A549 (cell line): ENCODE results near the gene RCC1. TPM values are rescaled to one million over a fixed set of nuclear protein-coding genes. Genes with fewer than 3 reads are reported as not detected.

ENCODE experiments used
- ATAC-seq, 2 experiments: fragments of 200-7000 bp in 1 of 2; fragments of >200 bp in 1 of 2; cut with Nextera tagmentation in 1 of 2; cut with Tn5 transposase in 1 of 2; 3 replicates each; pipeline versions ENCODE4 v1.8.0 to v1.9.1; 2018 to 2020; ENCODE audit warnings: mild to moderate bottlenecking in 1 of 2, moderate library complexity in 1 of 2
- CTCF ChIA-PET: fragments of 300-600 bp; sonication (Branson Sonifier 250); formaldehyde crosslinking; extraction: SDS; loops from one replicate; lab custom pipeline; 2021; ENCODE audit warnings: antibody characterized with exemption, inconsistent platforms; lab: Yijun Ruan, JAX
- POLR2A ChIA-PET: fragments of 350-600 bp; formaldehyde crosslinking; extraction: SDS; loops from one replicate; lab custom pipeline; 2021; ENCODE audit warnings: antibody characterized with exemption, inconsistent platforms; lab: Yijun Ruan, JAX
- DNase-seq, 2 experiments: peaks; one replicate each; pipeline versions ENCODE4 v3.0.0 to v3.0.0-alpha.2; 2011 to 2016; ENCODE audit warnings: low read depth in 1 of 2, low spot score in 1 of 2
- FAIRE-seq: peaks from 2 replicates; lab custom pipeline; 2011; peaks lifted over from hg19 to GRCh38; lab: Jason Lieb, UNC
- H3K27ac ChIP-seq, 2 experiments: fragments of >200 bp; sonication (Bioruptor Twin); formaldehyde crosslinking; 3 replicates each; pipeline ENCODE4 v1.5.1; 2016 to 2017
- H3K4me1 ChIP-seq: fragments of >200 bp; sonication (Bioruptor Twin); formaldehyde crosslinking; 3 replicates; pipeline ENCODE4 v1.6.1; 2016
- H3K4me2 ChIP-seq: fragments of >200 bp; sonication (Bioruptor Twin); formaldehyde crosslinking; 3 replicates; pipeline ENCODE4 v1.6.1; 2016
- H3K4me3 ChIP-seq: fragments of >200 bp; sonication (Bioruptor Twin); formaldehyde crosslinking; 3 replicates; pipeline ENCODE4 v1.5.1; 2016
- H3K9me3 ChIP-seq: fragments of >200 bp; sonication (Bioruptor Twin); formaldehyde crosslinking; 3 replicates; pipeline ENCODE4 v1.6.1; 2016
- CHD2 ChIP-seq: fragments of 150-350 bp; IDR thresholded peaks from 2 replicates; pipeline ENCODE4 v1.6.1; 2014; ENCODE audit warnings: low read length; ENCODE audit not compliant: partially characterized antibody
- EHMT2 ChIP-seq: fragments of 200-600 bp; sonication (generic); IDR thresholded peaks from 2 replicates; pipeline ENCODE4 v1.6.1; 2016; ENCODE audit warnings: antibody characterized with exemption, low read depth, mild to moderate bottlenecking, moderate library complexity
- ESRRA ChIP-seq: fragments of 150-350 bp; IDR thresholded peaks from 2 replicates; pipeline ENCODE4 v1.6.1; 2014; ENCODE audit warnings: mild to moderate bottlenecking, low read length, borderline replicate concordance
- FOSB ChIP-seq: fragments of 250-450 bp; sonication (Bioruptor Pico); IDR thresholded peaks from 2 replicates; pipeline ENCODE4 v1.5.0; 2020; ENCODE audit warnings: mild to moderate bottlenecking, moderate library complexity
- FOXS1 ChIP-seq: fragments of 250-450 bp; sonication (Bioruptor Pico); IDR thresholded peaks from 2 replicates; pipeline ENCODE4 v1.5.0; 2020; ENCODE audit warnings: mild to moderate bottlenecking, moderate library complexity
- GATA3 ChIP-seq: IDR thresholded peaks from 2 replicates; pipeline ENCODE4 v1.6.1; 2012; ENCODE audit warnings: borderline replicate concordance
- HEYL ChIP-seq: fragments of 250-450 bp; sonication (Bioruptor Pico); IDR thresholded peaks from 2 replicates; pipeline ENCODE4 v1.8.0; 2021; ENCODE audit warnings: mild to moderate bottlenecking, moderate library complexity
- HOXA7 ChIP-seq: fragments of 250-450 bp; sonication (Bioruptor Pico); IDR thresholded peaks from 2 replicates; pipeline ENCODE4 v1.5.0; 2020; ENCODE audit warnings: mild to moderate bottlenecking, moderate library complexity
- MAFK ChIP-seq: fragments of 450-650 bp; IDR thresholded peaks from 2 replicates; pipeline ENCODE4 v1.6.1; 2014; ENCODE audit not compliant: partially characterized antibody
- RNF2 ChIP-seq: fragments of 200-600 bp; sonication (generic); IDR thresholded peaks from 2 replicates; pipeline ENCODE4 v1.6.1; 2016; ENCODE audit warnings: low read depth, mild to moderate bottlenecking, antibody characterized with exemption, moderate library complexity, borderline replicate concordance
- TP53 ChIP-seq: fragments of 250-450 bp; sonication (Bioruptor Pico); IDR thresholded peaks from 2 replicates; pipeline ENCODE4 v1.5.0; 2021; ENCODE audit warnings: mild to moderate bottlenecking, moderate library complexity
- ZSCAN20 ChIP-seq: fragments of 250-450 bp; sonication (Bioruptor Pico); IDR thresholded peaks from 2 replicates; pipeline ENCODE4 v1.8.0; 2022; ENCODE audit warnings: mild to moderate bottlenecking, moderate library complexity
- WGBS: methylation state at CpG from one replicate; pipeline ENCODE4 v1.1.6; 2017; ENCODE audit errors: missing lambda C conversion rate; 5-methylcytosine and 5-hydroxymethylcytosine counted together
- polyA plus RNA-seq, 4 experiments: library from polyadenylated mRNA; depleted of rRNA in 3 of 4; stranded (reverse); fragments of >200 nt; fragmentation: RNase III in 1 of 4; extraction: RNeasy Plus Mini Kit Qiagen cat#74134 plus additional on column Dnase treatment in 1 of 4; gene quantifications; 2 replicates in 3 of 4; 3 replicates in 1 of 4; pipeline ENCODE4 v1.2.3, GENCODE V29; 2011 to 2017
- TF ChIP-seq, protein P1 (sequence below): fragments of 200-600 bp; sonication (generic); IDR thresholded peaks from 2 replicates; pipeline ENCODE4 v1.6.1; 2016; ENCODE audit warnings: antibody characterized with exemption, mild to moderate bottlenecking, moderate library complexity
- TF ChIP-seq, protein P2 (sequence below): fragments of 250-450 bp; sonication (Bioruptor Pico); IDR thresholded peaks from 2 replicates; pipeline ENCODE4 v1.5.0; 2021; ENCODE audit warnings: mild to moderate bottlenecking, moderate library complexity, borderline replicate concordance
- TF ChIP-seq, protein P3 (sequence below): fragments of >200 bp; sonication (Bioruptor Twin); formaldehyde crosslinking; IDR thresholded peaks from 2 replicates; pipeline ENCODE4 v1.6.1; 2016
- TF ChIP-seq, protein P4 (sequence below): fragments of 150-350 bp; IDR thresholded peaks from 2 replicates; pipeline ENCODE4 v1.6.1; 2014; ENCODE audit warnings: low read depth, mild to moderate bottlenecking, low read length
- TF ChIP-seq, protein P5 (sequence below): IDR thresholded peaks from 2 replicates; pipeline ENCODE4 v1.6.1; 2012
- TF ChIP-seq, protein P6 (sequence below): fragments of >200 bp; sonication (Bioruptor Twin); formaldehyde crosslinking; IDR thresholded peaks from 3 replicates; pipeline ENCODE4 v1.5.1; 2016

Gene RCC1
- polyA plus RNA-seq, 2 of the 4 experiments (the other 2 are of a cell fraction), result 42.1 to 70.3 TPM

DNA sequence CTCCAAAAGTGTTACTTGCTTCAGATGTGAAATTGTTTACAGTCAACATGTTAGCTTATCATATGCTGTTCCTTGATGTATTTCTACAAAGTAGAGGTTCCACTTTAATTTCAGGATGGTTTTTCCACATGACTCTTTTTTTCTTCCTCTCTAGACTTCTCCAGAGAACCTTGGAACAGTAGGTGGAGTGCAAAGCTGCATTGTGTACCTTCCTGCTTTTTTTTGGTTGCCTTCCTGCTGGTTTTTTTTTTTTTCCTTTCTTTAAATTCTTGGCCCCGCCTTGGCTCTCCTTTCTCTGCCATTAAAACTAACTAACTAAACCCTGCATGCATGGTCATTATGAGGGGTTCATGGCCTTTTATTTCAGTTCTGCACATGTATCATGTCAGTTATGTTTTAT lies 48.2 kb upstream of the RCC1 start:
- POLR2A ChIA-PET, result no interaction called here
- Histone ChIP-seq H3K27ac (no peak overlapping the region), H3K4me1 (peaks cover 25% of the 10 kb centered on the region; the same call in 2 of the 3 replicates), H3K4me2 (no peak overlapping the region), H3K9me3 (no peaks in the 10 kb centered on the region), H3K4me3 (no peak overlapping the region)
- ATAC-seq (no peak), DNase-seq (no peak), FAIRE-seq (no peak)
- WGBS, result 100% methylated on average over 1 of the region's 1 CpG
- CTCF ChIA-PET, result interaction anchor here (0.7 kb wide), 1 partner anchor 26 kb away, joined by 3 read pairs; no protein-coding TSS in a partner anchor
- no peak for TF ChIP-seq HOXA7 (CRISPR knock-in tag)
- no peak for TF ChIP-seq RNF2
- no peak for TF ChIP-seq ZSCAN20 (CRISPR knock-in tag)
- no peak for TF ChIP-seq GATA3
- no peak for TF ChIP-seq MAFK
- TF ChIP-seq, protein P1, sequence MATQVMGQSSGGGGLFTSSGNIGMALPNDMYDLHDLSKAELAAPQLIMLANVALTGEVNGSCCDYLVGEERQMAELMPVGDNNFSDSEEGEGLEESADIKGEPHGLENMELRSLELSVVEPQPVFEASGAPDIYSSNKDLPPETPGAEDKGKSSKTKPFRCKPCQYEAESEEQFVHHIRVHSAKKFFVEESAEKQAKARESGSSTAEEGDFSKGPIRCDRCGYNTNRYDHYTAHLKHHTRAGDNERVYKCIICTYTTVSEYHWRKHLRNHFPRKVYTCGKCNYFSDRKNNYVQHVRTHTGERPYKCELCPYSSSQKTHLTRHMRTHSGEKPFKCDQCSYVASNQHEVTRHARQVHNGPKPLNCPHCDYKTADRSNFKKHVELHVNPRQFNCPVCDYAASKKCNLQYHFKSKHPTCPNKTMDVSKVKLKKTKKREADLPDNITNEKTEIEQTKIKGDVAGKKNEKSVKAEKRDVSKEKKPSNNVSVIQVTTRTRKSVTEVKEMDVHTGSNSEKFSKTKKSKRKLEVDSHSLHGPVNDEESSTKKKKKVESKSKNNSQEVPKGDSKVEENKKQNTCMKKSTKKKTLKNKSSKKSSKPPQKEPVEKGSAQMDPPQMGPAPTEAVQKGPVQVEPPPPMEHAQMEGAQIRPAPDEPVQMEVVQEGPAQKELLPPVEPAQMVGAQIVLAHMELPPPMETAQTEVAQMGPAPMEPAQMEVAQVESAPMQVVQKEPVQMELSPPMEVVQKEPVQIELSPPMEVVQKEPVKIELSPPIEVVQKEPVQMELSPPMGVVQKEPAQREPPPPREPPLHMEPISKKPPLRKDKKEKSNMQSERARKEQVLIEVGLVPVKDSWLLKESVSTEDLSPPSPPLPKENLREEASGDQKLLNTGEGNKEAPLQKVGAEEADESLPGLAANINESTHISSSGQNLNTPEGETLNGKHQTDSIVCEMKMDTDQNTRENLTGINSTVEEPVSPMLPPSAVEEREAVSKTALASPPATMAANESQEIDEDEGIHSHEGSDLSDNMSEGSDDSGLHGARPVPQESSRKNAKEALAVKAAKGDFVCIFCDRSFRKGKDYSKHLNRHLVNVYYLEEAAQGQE, result no peak
- no peak for TF ChIP-seq TP53 (CRISPR knock-in tag)
- no peak for TF ChIP-seq HEYL (CRISPR knock-in tag)
- TF ChIP-seq, protein P2, sequence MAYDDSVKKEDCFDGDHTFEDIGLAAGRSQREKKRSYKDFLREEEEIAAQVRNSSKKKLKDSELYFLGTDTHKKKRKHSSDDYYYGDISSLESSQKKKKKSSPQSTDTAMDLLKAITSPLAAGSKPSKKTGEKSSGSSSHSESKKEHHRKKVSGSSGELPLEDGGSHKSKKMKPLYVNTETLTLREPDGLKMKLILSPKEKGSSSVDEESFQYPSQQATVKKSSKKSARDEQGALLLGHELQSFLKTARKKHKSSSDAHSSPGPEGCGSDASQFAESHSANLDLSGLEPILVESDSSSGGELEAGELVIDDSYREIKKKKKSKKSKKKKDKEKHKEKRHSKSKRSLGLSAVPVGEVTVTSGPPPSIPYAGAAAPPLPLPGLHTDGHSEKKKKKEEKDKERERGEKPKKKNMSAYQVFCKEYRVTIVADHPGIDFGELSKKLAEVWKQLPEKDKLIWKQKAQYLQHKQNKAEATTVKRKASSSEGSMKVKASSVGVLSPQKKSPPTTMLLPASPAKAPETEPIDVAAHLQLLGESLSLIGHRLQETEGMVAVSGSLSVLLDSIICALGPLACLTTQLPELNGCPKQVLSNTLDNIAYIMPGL (CRISPR knock-in tag), result no peak
- TF ChIP-seq, protein P3, sequence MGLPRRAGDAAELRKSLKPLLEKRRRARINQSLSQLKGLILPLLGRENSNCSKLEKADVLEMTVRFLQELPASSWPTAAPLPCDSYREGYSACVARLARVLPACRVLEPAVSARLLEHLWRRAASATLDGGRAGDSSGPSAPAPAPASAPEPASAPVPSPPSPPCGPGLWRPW, result no peak
- TF ChIP-seq, protein P4, sequence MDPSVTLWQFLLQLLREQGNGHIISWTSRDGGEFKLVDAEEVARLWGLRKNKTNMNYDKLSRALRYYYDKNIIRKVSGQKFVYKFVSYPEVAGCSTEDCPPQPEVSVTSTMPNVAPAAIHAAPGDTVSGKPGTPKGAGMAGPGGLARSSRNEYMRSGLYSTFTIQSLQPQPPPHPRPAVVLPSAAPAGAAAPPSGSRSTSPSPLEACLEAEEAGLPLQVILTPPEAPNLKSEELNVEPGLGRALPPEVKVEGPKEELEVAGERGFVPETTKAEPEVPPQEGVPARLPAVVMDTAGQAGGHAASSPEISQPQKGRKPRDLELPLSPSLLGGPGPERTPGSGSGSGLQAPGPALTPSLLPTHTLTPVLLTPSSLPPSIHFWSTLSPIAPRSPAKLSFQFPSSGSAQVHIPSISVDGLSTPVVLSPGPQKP, result no peak
- TF ChIP-seq FOXS1 (CRISPR knock-in tag), result no peak
- TF ChIP-seq, protein P5, sequence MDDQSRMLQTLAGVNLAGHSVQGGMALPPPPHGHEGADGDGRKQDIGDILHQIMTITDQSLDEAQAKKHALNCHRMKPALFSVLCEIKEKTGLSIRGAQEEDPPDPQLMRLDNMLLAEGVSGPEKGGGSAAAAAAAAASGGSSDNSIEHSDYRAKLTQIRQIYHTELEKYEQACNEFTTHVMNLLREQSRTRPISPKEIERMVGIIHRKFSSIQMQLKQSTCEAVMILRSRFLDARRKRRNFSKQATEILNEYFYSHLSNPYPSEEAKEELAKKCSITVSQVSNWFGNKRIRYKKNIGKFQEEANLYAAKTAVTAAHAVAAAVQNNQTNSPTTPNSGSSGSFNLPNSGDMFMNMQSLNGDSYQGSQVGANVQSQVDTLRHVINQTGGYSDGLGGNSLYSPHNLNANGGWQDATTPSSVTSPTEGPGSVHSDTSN, result no peak
- no peak for TF ChIP-seq FOSB
- TF ChIP-seq CHD2, result no peak
- no peak for TF ChIP-seq ESRRA
- TF ChIP-seq EHMT2, result no peak
- TF ChIP-seq, protein P6, sequence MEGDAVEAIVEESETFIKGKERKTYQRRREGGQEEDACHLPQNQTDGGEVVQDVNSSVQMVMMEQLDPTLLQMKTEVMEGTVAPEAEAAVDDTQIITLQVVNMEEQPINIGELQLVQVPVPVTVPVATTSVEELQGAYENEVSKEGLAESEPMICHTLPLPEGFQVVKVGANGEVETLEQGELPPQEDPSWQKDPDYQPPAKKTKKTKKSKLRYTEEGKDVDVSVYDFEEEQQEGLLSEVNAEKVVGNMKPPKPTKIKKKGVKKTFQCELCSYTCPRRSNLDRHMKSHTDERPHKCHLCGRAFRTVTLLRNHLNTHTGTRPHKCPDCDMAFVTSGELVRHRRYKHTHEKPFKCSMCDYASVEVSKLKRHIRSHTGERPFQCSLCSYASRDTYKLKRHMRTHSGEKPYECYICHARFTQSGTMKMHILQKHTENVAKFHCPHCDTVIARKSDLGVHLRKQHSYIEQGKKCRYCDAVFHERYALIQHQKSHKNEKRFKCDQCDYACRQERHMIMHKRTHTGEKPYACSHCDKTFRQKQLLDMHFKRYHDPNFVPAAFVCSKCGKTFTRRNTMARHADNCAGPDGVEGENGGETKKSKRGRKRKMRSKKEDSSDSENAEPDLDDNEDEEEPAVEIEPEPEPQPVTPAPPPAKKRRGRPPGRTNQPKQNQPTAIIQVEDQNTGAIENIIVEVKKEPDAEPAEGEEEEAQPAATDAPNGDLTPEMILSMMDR, result no peak
